Mammary epithelial cell (primary cell): ENCODE measurements around the gene WFDC11.

Experiments used
- CTCF ChIP-seq, 2 donors: IDR thresholded peaks in 1 of 2; conservative IDR thresholded peaks in 1 of 2; 2 replicates each; pipeline ENCODE4 v1.5.1; 2011 to 2012; ENCODE audit warnings: inconsistent platforms in 2 of 2, low read length in 2 of 2, mild to moderate bottlenecking in 2 of 2, control low read depth in 1 of 2, low read depth in 1 of 2; ENCODE audit not compliant: insufficient read depth in 1 of 2; ENCODE audit errors: extremely low read depth in 1 of 2
- EZH2 ChIP-seq: IDR thresholded peaks from 2 replicates; pipeline ENCODE4 v1.6.1; 2012; ENCODE audit warnings: low read length, inconsistent platforms, borderline replicate concordance

- no peak for TF ChIP-seq CTCF (conservative IDR thresholded peaks at IDR 0.05 in 1 of 2, IDR thresholded peaks at IDR 0.05 in 1 of 2; ENCODE audit: extremely low read depth in 1 of 2, insufficient read depth in 1 of 2, low read depth in 1 of 2, low read length in 2 of 2)
- no peak for TF ChIP-seq EZH2
Measured at GRCh38 chr20:45695496-45695895, 25.5 kb upstream of the WFDC11 start.
